ENCODE measurements around the gene MLH1.
"Not testable (repeated sequence)": the region's sequence is repeated elsewhere in the genome, so short reads cannot be mapped to it uniquely, and the experiment has no call there.

Gene MLH1

GRCh38 chr3:37039161-37039846, 46.0 kb downstream of the MLH1 start:
- DNase-seq, result no peak

- no peak for DNase-seq
Observed at GRCh38 chr3:37040231-37040630, 46.9 kb downstream of the MLH1 start.

DNA sequence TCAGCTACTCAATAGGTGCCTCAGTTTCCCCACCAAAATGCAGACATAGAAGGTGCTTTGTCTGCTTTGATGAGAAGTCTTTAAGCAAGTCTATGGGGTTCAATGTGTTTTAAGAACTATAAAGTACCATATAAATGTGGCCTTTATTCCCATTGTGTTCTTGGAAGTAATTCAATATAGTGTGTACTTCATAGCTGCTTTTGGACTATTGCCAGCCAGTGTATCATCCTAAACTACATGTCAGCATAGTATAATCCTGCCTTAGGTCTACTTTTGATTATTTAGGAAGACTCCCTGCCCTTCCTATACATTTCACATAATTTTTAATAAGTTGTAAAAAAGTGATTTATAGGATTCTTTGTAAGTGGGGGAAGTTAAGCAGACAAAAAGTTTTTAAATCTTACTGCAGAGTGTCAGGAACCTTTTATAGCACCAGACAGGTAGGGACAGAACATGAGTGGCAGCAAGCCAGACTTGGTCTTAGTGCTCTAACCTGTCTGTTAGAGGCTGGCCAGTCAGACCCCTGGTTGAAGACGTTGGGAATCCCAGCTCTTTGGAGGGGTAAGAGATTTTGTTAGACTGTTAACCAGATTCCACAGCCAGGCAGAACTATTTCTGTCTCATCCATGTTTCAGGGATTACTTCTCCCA, 48.4 kb downstream of the MLH1 start:
- no peak for DNase-seq

DNA sequence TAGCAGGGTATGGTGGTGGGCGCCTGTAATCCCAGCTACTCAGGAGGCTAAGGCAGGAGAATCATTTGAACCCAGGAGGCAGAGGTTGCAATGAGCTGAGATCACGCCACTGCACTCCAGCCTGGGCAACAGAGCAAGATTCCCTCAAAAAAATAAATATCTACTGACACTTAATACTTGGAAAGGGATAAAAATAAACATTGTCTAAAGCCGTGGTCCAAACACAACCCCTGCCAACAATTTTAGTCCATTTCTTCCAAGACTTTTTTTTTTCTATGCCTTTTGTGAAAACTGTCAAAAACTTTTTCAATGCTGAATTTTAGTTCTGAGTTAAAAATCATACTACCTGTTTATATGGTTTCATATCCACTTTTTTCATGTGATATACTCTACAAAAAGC, 49.4 kb downstream of the MLH1 start:
- not testable (repeated sequence) for DNase-seq

DNA sequence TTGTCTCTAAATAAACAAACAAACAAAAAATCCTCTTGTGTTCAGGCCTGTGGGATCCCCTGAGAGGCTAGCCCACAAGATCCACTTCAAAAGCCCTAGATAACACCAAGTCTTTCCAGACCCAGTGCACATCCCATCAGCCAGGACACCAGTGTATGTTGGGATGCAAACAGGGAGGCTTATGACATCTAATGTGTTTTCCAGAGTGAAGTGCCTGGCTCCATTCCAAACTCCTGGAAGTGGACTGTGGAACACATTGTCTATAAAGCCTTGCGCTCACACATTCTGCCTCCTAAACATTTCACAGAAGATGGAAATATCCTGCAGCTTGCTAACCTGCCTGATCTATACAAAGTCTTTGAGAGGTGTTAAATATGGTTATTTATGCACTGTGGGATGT, 57.0 kb downstream of the MLH1 start:
- no peak for DNase-seq

DNA sequence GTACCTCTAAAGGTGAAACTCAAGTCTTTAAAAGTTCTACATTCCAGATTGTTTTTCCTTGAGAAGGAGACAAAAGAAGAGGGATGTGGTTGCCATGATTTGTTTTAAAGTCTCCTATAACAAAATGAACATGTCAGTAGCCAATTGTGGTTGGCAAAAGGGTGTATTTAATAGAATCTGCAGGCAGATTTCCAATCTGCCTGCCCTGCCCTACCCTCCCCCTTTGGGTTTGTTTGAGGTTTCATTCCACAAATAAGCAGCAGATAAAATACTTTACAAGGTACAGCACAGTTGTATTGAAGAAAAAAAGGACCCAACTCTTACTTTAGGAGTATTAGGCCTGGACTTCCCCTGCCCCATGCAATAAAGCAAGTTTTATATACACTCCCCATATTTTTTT, 59.5 kb downstream of the MLH1 start:
- no peak for DNase-seq

DNA sequence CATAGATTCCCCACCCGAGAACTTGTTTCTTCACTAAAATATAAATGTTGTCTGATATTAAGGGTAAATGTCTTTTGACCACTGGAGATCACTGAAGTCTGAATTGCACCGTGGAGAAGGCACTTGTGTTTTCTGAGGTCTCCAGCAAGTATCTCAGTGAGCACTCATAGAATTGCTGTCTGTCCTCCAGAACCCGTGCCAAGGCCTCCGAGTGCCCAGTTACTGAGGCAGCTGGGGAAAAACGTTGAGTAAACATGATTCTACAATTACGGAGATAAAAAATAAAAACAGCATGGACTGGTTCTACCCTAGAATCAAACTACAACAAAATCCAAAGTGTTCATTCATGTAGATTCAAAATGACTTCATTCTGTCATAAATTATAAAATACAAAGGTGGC, 60.0 kb downstream of the MLH1 start:
- no peak for DNase-seq

- DNase-seq, result no peak
Observed at GRCh38 chr3:37053753-37054152, 60.4 kb downstream of the MLH1 start.

DNA sequence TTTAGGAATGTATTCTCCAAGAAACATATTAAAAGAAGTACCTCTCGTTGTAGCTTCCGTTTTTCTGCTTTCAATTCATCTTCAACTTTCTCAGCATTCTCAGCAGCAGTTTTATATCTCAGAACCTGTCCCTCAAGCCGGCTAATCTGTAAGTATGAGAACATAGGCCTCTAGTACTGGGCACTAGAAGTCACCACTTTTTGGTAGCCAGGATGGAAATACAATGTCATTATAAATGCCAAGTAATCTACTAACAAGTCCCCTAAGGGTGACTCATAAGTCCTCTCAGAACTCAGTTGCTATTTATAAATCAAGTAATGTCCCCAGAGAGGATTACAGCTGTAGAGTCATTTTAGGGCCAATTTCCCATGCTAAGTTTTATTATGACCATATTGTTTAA, 61.1 kb downstream of the MLH1 start:
- DNase-seq, result no peak

DNA sequence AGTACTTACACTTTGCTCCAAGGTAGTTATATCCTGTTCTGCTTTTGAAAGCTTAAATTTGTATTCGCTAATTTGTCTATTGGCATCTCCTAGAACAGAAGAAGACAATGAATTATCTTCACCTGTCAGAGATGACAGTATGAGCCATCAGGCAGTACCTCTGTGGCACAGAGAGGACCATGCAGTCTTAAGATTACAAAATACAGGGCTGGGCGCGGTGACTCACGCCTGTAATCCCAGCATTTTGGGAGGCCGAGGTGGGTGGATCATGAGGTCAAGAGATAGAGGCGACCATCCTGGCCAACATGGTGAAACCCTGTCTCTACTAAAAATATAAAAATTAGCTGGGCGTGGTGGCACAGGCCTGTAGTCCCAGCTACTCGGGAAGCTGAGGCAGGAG, 61.8 kb downstream of the MLH1 start:
- DNase-seq, result not testable (repeated sequence)

- DNase-seq, result no peak
Observed at GRCh38 chr3:37056826-37057225, 63.5 kb downstream of the MLH1 start.

- no peak for DNase-seq
Observed at GRCh38 chr3:37058117-37058516, 64.8 kb downstream of the MLH1 start.

GRCh38 chr3:37064747-37065146, 71.4 kb downstream of the MLH1 start:
- DNase-seq, result no peak

DNA sequence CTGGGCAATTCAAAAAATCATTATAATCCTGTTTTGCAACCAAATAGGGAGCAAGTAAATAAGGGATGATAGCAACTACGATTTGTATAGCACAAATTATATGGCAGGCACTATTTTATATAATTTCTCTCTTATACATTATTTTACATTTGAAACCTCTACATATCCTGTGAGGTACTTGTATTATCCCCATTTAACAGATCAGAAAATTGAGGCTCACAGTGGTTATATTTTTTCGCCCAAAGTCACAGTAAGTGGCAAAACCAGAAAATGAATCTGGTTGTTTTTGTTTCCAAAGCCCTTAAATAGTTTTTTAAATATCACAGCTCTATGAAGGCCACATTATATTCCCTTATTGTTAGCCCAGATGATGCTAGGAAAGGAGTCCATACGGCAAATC, 74.3 kb downstream of the MLH1 start:
- no peak for DNase-seq

DNA sequence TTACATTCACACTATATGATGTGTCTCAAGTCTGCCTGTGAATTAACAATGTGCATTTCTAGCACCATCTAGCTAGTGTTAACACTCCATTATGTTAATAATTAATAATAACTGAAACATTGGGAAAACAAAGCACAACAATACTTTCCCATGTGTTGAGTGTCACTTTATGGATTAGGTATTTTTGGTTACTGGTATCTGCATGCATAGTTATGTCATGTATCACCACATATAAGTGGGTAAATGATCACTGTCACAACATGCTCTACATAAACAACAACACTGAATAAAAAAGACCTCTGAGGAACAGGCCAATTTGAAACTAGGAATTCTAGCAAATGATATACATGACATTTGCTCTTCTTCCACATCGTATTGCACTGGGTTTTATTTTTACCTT, 74.7 kb downstream of the MLH1 start:
- DNase-seq, result no peak

- no peak for DNase-seq
Observed at GRCh38 chr3:37071921-37072320, 78.6 kb downstream of the MLH1 start.

- no peak for DNase-seq
Observed at GRCh38 chr3:37072892-37073291, 79.6 kb downstream of the MLH1 start.

GRCh38 chr3:37074178-37074577, 80.9 kb downstream of the MLH1 start:
- no peak for DNase-seq

GRCh38 chr3:37075955-37076354, 82.6 kb downstream of the MLH1 start:
- no peak for DNase-seq

DNA sequence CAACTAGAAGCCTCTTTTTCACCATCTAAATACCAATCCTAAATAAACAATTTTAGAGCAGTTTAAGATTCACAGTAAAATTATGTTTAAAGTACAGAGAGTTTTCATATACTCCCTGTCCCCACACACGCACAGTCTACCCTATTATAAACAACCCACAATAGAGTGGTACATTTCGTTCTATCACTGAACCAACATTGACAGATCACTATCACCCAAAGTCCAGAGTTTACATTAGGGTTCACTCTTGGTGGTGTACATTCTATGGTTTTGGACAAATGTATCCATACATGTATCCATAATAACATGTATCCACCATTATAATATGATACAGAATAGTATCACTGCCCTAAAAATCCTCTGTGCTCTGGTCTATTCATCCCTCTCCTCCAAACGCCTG, 89.0 kb downstream of the MLH1 start:
- no peak for DNase-seq

- no peak for DNase-seq
Observed at GRCh38 chr3:37086918-37087317, 93.6 kb downstream of the MLH1 start.

- DNase-seq, result no peak
Observed at GRCh38 chr3:37087870-37088269, 94.6 kb downstream of the MLH1 start.

DNA sequence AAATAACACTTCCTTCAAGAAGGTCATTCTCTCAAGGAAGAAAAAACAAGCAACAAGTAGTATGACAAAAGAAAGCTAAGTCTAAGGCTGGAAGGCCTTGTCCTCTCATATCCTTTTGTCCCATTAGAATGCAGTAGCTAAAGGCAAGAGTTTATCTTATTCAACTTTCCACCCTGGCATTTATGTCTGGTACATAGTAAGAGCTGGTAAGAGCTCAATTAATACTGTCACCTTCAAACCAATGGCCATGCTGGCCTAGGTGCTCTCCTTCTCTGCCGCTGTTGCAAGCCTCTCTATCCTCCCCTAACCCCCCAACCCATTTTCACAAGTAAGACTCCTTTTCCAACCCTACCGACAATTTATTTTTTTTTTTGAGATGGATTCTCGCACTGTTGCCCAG, 99.2 kb downstream of the MLH1 start:
- DNase-seq, result no peak

DNA sequence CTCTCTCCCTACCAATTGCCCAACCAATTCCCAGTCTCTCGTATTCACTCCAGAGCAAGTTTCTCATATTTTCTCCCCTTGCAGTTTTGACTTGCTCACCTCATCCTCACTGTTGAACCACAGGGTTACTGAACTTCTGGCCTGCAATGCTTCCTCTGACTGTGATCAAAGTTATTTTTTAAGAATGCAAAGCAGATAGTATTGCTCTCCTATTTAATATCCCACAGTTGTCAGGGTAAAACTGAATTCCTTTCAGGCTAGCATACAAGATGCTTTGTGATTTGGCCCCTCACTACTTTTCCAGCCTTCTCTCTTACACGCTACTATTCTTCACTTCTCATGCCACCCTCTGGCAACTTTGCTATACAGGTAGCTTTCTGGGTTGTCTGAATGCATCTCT, 100.2 kb downstream of the MLH1 start:
- no peak for DNase-seq

DNA sequence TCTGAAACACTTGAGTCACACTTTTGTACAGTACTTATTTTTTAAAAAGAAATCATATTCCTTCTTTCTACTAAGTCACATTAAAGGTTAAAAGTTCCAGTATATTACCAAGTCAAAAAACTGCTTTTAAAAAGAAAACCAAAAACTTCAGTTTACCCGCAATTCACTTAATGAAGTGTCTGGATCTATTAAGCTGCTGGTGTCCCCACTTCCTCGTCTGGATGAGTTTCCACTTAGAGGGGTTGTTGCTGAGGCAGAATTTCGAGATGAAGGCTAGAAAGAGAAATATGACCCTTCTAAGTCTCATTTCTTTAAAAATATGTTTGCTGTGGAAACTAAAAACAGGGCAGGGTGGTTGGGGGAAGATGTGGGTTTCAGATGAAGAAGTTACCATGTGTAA, 101.3 kb downstream of the MLH1 start:
- DNase-seq, result no peak
